ENCODE results near the gene CARM1.

Gene CARM1

GRCh38 chr19:10922638-10923014 is 51.3 kb downstream of the CARM1 start:
- no peak overlapping the region for H3K4me3 ChIP-seq (ENCODE audit: control insufficient read depth, low read depth, low read length)
- TF ChIP-seq CTCF (conservative IDR thresholded peaks at IDR 0.05; ENCODE audit: control insufficient read depth, insufficient read depth, low read depth, low read length): no peak
- DNase-seq (ENCODE audit: low read depth): no peak

GRCh38 chr19:10923260-10924112 is 52.1 kb downstream of the CARM1 start:
- DNase-seq (ENCODE audit: low read depth): no peak
- TF ChIP-seq CTCF (conservative IDR thresholded peaks at IDR 0.05; ENCODE audit: control insufficient read depth, insufficient read depth, low read depth, low read length): no peak

GRCh38 chr19:10924597-10924996 is 53.2 kb downstream of the CARM1 start:
- TF ChIP-seq CTCF (conservative IDR thresholded peaks at IDR 0.05; ENCODE audit: control insufficient read depth, insufficient read depth, low read depth, low read length): no peak
- no peak overlapping the region for H3K4me3 ChIP-seq (ENCODE audit: control insufficient read depth, low read depth, low read length)
- no peak for DNase-seq (ENCODE audit: low read depth)

More at GRCh38 chr19:10923260-10924112, 52.1 kb downstream of the CARM1 start:
- no peak overlapping the region for H3K4me3 ChIP-seq (ENCODE audit: control insufficient read depth, low read depth, low read length)

GRCh38 chr19:10927730-10928562 is 56.6 kb downstream of the CARM1 start:
- DNase-seq (ENCODE audit: low read depth): peak; percentile 15
- H3K4me3 ChIP-seq (ENCODE audit: control insufficient read depth, low read depth, low read length): peak overlapping the region; percentile 80
- no peak for TF ChIP-seq CTCF (conservative IDR thresholded peaks at IDR 0.05; ENCODE audit: control insufficient read depth, insufficient read depth, low read depth, low read length)

GRCh38 chr19:10928563-10929401 is 57.4 kb downstream of the CARM1 start, which contains the start of the genes TIMM29 and YIPF2:
TIMM29 (plus strand) TSS chr19:10928811; CDS start chr19:10928823, 12 bp downstream.
YIPF2 (minus strand) TSS chr19:10928639; CDS start chr19:10928410, 229 bp downstream.
- DNase-seq (ENCODE audit: low read depth): peak; percentile 98
- TF ChIP-seq CTCF (conservative IDR thresholded peaks at IDR 0.05; ENCODE audit: control insufficient read depth, insufficient read depth, low read depth, low read length): no peak
- H3K4me3 ChIP-seq (ENCODE audit: control insufficient read depth, low read depth, low read length): peak within 1 kb of the TSS; percentile 80

- DNase-seq (ENCODE audit: low read depth): no peak
- H3K4me3 ChIP-seq (ENCODE audit: control insufficient read depth, low read depth, low read length): peak overlapping the region; percentile 80
- no peak for TF ChIP-seq CTCF (conservative IDR thresholded peaks at IDR 0.05; ENCODE audit: control insufficient read depth, insufficient read depth, low read depth, low read length)
Observed at GRCh38 chr19:10929402-10929794, 58.0 kb downstream of the CARM1 start.
